Mammary epithelial cell (primary cell): ENCODE measurements around the gene CMSS1.

ENCODE experiments used
- CTCF ChIP-seq, 2 donors: IDR thresholded peaks in 1 of 2; conservative IDR thresholded peaks in 1 of 2; 2 replicates each; pipeline ENCODE4 v1.5.1; 2011 to 2012; ENCODE audit warnings: inconsistent platforms in 2 of 2, low read length in 2 of 2, mild to moderate bottlenecking in 2 of 2, control low read depth in 1 of 2, low read depth in 1 of 2; ENCODE audit not compliant: insufficient read depth in 1 of 2; ENCODE audit errors: extremely low read depth in 1 of 2
- EZH2 ChIP-seq: IDR thresholded peaks from 2 replicates; pipeline ENCODE4 v1.6.1; 2012; ENCODE audit warnings: low read length, inconsistent platforms, borderline replicate concordance

GRCh38 chr3:99961756-99962515, 144.3 kb downstream of the CMSS1 start:
- no peak for TF ChIP-seq CTCF (conservative IDR thresholded peaks at IDR 0.05 in 1 of 2, IDR thresholded peaks at IDR 0.05 in 1 of 2; ENCODE audit: extremely low read depth in 1 of 2, insufficient read depth in 1 of 2, low read depth in 1 of 2, low read length in 2 of 2)
- TF ChIP-seq EZH2, result no peak
